HG03108 (cell line): ENCODE results near the gene RNF41.

Experiments
- ATAC-seq: cut with Tn5 transposase; IDR thresholded peaks from one replicate; pipeline ENCODE4 v1.9.1; 2021; ENCODE audit warnings: moderate library complexity; ENCODE audit not compliant: unreplicated experiment

RNF41 gene

GRCh38 chr12:56244494-56244893 is 22.8 kb upstream of the RNF41 start:
- no peak for ATAC-seq

GRCh38 chr12:56243731-56244181 is 22.0 kb upstream of the RNF41 start:
- no peak for ATAC-seq

- no peak for ATAC-seq
These were observed 21.3 kb upstream of the RNF41 start for GRCh38 chr12:56242986-56243385.

- no peak for ATAC-seq
These were observed 19.9 kb upstream of the RNF41 start for GRCh38 chr12:56241424-56242303.

- ATAC-seq = no peak
These were observed 15.8 kb upstream of the RNF41 start for GRCh38 chr12:56237552-56237951.

GRCh38 chr12:56236985-56237384 is 15.3 kb upstream of the RNF41 start:
- ATAC-seq = no peak

GRCh38 chr12:56236091-56236490 is 14.4 kb upstream of the RNF41 start:
- ATAC-seq = no peak

- ATAC-seq = no peak
These were observed 13.2 kb upstream of the RNF41 start for GRCh38 chr12:56234746-56235436.

- ATAC-seq = no peak
These were observed 9.5 kb upstream of the RNF41 start for GRCh38 chr12:56231184-56231582.

- no peak for ATAC-seq
These were observed 8.9 kb upstream of the RNF41 start for GRCh38 chr12:56230432-56231183.

GRCh38 chr12:56229916-56230431 is 8.3 kb upstream of the RNF41 start, which contains the start of gene SLC39A5:
Gene SLC39A5, plus strand, starts transcription at chr12:56230051. Its CDS starts 1,224 bp downstream, at chr12:56231275.
- ATAC-seq = no peak

GRCh38 chr12:56229082-56229481 is 7.4 kb upstream of the RNF41 start:
- ATAC-seq = no peak

GRCh38 chr12:56224954-56225353 is 3.2 kb upstream of the RNF41 start:
- ATAC-seq = no peak

GRCh38 chr12:56224102-56224701 is 2.5 kb upstream of the RNF41 start, which contains the start of gene NABP2:
Gene NABP2, plus strand, starts transcription at chr12:56224342. Its CDS starts 515 bp downstream, at chr12:56224857.
- peak; percentile 68 for ATAC-seq

GRCh38 chr12:56223571-56224101 is 1.9 kb upstream of the RNF41 start:
- ATAC-seq = no peak

GRCh38 chr12:56222531-56222895 is 791 bp upstream of the RNF41 start:
- ATAC-seq = no peak

- peak; percentile 15 for ATAC-seq
These were observed 428 bp downstream of the RNF41 start for GRCh38 chr12:56221232-56221756.

- ATAC-seq = no peak
These were observed 1.0 kb downstream of the RNF41 start for GRCh38 chr12:56220611-56221231.

- ATAC-seq = no peak
These were observed 1.9 kb downstream of the RNF41 start for GRCh38 chr12:56219840-56220239.

GRCh38 chr12:56216461-56216860 is 5.3 kb downstream of the RNF41 start:
- ATAC-seq = no peak
